HUES6 (cell line): Measurements from ENCODE around the gene DNAJA4.

ENCODE experiments used
- H3K27ac ChIP-seq: 2 replicates; pipeline ENCODE4 v1.7.0; 2013; ENCODE audit warnings: low read depth, mild to moderate bottlenecking, low read length, inconsistent platforms
- H3K27me3 ChIP-seq: 2 replicates; pipeline ENCODE4 v1.6.1; 2013; ENCODE audit warnings: low read length; ENCODE audit not compliant: control insufficient read depth, insufficient read depth
- H3K36me3 ChIP-seq: 2 replicates; pipeline ENCODE4 v1.6.1; 2013; ENCODE audit warnings: low read length; ENCODE audit not compliant: control insufficient read depth, insufficient read depth
- H3K4me1 ChIP-seq: 2 replicates; pipeline ENCODE4 v1.6.1; 2013; ENCODE audit warnings: low read length; ENCODE audit not compliant: control insufficient read depth, insufficient read depth
- H3K4me3 ChIP-seq: 2 replicates; pipeline ENCODE4 v1.5.1; 2013; ENCODE audit warnings: low read depth, low read length
- H3K9ac ChIP-seq: one replicate; pipeline ENCODE4 v1.6.1; 2013; ENCODE audit warnings: mild to moderate bottlenecking, low read length
- H3K9me3 ChIP-seq: 2 replicates; pipeline ENCODE4 v1.6.1; 2013; ENCODE audit warnings: low read depth, low read length; ENCODE audit not compliant: control insufficient read depth, insufficient read depth

Gene DNAJA4

DNA sequence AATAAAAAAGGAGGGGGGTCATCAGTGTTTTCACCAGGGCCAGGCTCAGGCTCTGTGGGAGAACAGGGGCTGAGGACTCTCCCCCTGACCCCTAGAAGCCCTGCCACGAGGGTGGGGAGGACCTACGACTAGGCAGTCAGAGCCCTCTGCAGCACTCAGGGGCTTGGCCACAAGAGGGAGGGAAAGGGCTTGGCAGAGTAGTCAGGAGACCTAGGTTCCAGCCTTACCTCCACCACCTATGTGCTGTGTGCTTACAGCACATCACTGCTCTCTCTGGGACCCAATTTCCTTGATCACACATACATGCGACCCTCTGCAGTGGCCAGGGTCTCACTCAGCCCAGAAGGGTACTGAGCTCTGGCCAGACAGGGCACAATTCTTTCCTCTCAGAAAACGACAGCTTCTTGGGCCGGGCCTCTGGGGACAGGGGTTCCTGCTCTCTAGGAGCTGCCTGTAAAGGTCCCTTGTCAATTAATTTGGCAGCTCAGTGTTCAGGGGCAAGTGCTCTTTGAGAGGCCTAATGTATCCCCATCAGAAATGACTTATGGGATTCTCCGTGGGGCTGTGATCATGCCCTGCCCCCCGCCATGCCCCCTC, 51.4 kb downstream of the DNAJA4 start:
- Histone ChIP-seq H3K27me3 (no peaks in the 10 kb centered on the region), H3K36me3 (no peaks in the 10 kb centered on the region), H3K4me1 (peaks cover 23% of the 10 kb centered on the region), H3K9ac (peak overlapping the region; percentile 35), H3K4me3 (no peak overlapping the region), H3K27ac (no peak overlapping the region), H3K9me3 (no peaks in the 10 kb centered on the region)

- no peak overlapping the region for H3K27ac ChIP-seq
- no peak overlapping the region for H3K4me3 ChIP-seq
- H3K9me3 ChIP-seq = no peaks in the 10 kb centered on the region
- no peaks in the 10 kb centered on the region for H3K27me3 ChIP-seq
- peaks cover 23% of the 10 kb centered on the region for H3K4me1 ChIP-seq
- H3K9ac ChIP-seq = peak overlapping the region; percentile 35
- no peaks in the 10 kb centered on the region for H3K36me3 ChIP-seq
Observed at GRCh38 chr15:78316283-78317083, 52.1 kb downstream of the DNAJA4 start.

GRCh38 chr15:78317145-78317836, 52.9 kb downstream of the DNAJA4 start:
- Histone ChIP-seq H3K27me3 (no peaks in the 10 kb centered on the region), H3K4me1 (peaks cover 28% of the 10 kb centered on the region), H3K9ac (no peak overlapping the region), H3K27ac (no peak overlapping the region), H3K9me3 (no peaks in the 10 kb centered on the region), H3K36me3 (no peaks in the 10 kb centered on the region), H3K4me3 (no peak overlapping the region)

DNA sequence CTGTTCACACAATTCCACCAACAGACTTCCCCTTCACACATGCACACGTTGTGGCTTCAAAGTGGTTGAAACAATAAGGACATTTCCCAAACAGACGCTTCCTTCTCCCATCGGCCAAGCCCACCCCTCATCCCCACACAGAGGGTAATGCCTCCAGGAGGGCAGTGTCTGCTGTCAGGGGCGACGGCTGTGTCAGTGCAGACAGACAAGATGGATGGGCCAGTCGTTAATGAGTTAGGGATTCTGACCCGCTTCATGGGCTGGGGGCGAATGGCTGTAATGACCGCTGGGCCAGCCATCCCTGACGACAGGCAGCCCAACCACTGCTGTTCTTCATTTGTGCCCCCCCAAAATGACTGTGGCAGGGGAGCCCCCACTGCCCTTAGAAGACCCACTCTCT, 55.2 kb downstream of the DNAJA4 start:
- H3K4me1 ChIP-seq = peaks cover 29% of the 10 kb centered on the region
- no peaks in the 10 kb centered on the region for H3K27me3 ChIP-seq
- H3K36me3 ChIP-seq = no peaks in the 10 kb centered on the region
- no peaks in the 10 kb centered on the region for H3K9me3 ChIP-seq
- H3K27ac ChIP-seq = no peak overlapping the region
- H3K4me3 ChIP-seq = no peak overlapping the region
- no peak overlapping the region for H3K9ac ChIP-seq

DNA sequence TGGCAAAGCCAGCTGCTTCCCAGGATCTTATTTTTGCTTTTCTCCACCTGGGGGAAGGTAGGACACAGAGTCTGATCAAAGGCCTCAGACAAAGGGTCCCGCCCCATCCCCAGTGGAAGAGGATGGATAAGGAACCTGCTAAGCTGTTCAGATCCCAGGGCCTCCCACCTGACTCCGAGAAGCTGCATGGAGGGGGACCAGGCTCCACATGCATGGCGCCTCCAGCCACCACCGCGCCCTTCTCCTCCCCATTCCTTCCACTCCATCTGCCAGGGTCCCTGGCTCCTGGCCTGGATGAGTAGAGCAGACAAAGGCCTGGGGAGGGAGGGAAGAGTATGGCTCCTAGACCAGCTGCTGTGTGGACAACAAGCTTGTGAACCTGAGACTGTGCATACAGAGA, 55.8 kb downstream of the DNAJA4 start:
- no peaks in the 10 kb centered on the region for H3K9me3 ChIP-seq
- no peak overlapping the region for H3K4me3 ChIP-seq
- peaks cover 33% of the 10 kb centered on the region for H3K4me1 ChIP-seq
- H3K27ac ChIP-seq = no peak overlapping the region
- H3K9ac ChIP-seq = no peak overlapping the region
- H3K36me3 ChIP-seq = no peaks in the 10 kb centered on the region
- no peaks in the 10 kb centered on the region for H3K27me3 ChIP-seq

DNA sequence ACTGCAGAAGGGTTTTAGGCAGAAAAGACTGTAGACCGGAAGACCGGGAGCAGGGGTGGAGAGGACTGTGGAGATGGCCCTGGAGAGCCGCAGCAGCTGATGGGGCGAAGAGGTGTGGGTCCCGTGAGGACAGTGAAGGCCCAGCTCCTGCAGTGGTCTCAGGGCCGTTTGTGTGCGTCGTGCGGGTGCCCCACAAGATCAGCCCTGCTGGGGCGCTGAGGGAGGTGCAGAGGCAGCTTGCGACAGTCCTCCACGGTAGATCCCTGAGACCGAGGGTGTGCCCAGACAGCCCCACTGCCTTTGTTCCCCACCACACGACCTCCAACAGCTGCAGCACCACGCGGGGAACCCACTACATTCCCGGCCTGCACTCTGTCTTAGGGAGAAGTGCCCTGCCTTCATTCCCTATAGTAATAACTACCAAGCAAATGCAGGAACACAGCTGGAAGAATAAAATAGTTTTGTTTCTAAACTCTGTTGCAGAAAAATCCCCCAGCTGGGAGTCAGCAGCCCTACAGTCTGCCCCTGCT, 56.7 kb downstream of the DNAJA4 start:
- H3K27ac ChIP-seq = no peak overlapping the region
- peaks cover 30% of the 10 kb centered on the region for H3K4me1 ChIP-seq

GRCh38 chr15:78321786-78322185, 57.4 kb downstream of the DNAJA4 start:
- peak overlapping the region; percentile 43 for H3K9ac ChIP-seq
- H3K36me3 ChIP-seq = no peaks in the 10 kb centered on the region
- H3K4me1 ChIP-seq = peaks cover 24% of the 10 kb centered on the region
- H3K4me3 ChIP-seq = no peak overlapping the region
- no peaks in the 10 kb centered on the region for H3K27me3 ChIP-seq
- no peaks in the 10 kb centered on the region for H3K9me3 ChIP-seq
- H3K27ac ChIP-seq = no peak overlapping the region

More for the DNA sequence above, 56.7 kb downstream of the DNAJA4 start:
- H3K9me3 ChIP-seq = no peaks in the 10 kb centered on the region
- no peaks in the 10 kb centered on the region for H3K36me3 ChIP-seq
- no peaks in the 10 kb centered on the region for H3K27me3 ChIP-seq
- no peak overlapping the region for H3K9ac ChIP-seq
- no peak overlapping the region for H3K4me3 ChIP-seq

- H3K27ac ChIP-seq = 0 out of 2 replicates have a peak overlapping the region, but pooled peaks have one; percentile 17
- no peak overlapping the region for H3K4me3 ChIP-seq
- H3K9ac ChIP-seq = peak overlapping the region; percentile 43
- no peaks in the 10 kb centered on the region for H3K27me3 ChIP-seq
- no peaks in the 10 kb centered on the region for H3K9me3 ChIP-seq
- peaks cover 20% of the 10 kb centered on the region for H3K4me1 ChIP-seq
- H3K36me3 ChIP-seq = no peaks in the 10 kb centered on the region
Observed at GRCh38 chr15:78322243-78322642, 57.9 kb downstream of the DNAJA4 start.

- H3K27me3 ChIP-seq = no peaks in the 10 kb centered on the region
- H3K9ac ChIP-seq = no peak overlapping the region
- H3K4me3 ChIP-seq = no peak overlapping the region
- no peaks in the 10 kb centered on the region for H3K36me3 ChIP-seq
- no peaks in the 10 kb centered on the region for H3K9me3 ChIP-seq
- peaks cover 20% of the 10 kb centered on the region for H3K4me1 ChIP-seq
- H3K27ac ChIP-seq = peak overlapping the region; percentile 17; the same call in 1 of the 2 replicates
Observed at GRCh38 chr15:78322724-78323521, 58.6 kb downstream of the DNAJA4 start.

GRCh38 chr15:78323693-78324092, 59.3 kb downstream of the DNAJA4 start:
- Histone ChIP-seq H3K27ac (no peak overlapping the region), H3K4me1 (peaks cover 20% of the 10 kb centered on the region), H3K4me3 (no peak overlapping the region), H3K27me3 (no peaks in the 10 kb centered on the region), H3K9me3 (no peaks in the 10 kb centered on the region), H3K9ac (no peak overlapping the region), H3K36me3 (no peaks in the 10 kb centered on the region)
